Measurements from ENCODE around the gene NUTF2. TPM values are rescaled to one million over a fixed set of nuclear protein-coding genes. Genes with fewer than 3 reads are reported as not detected.

The NUTF2 gene
- total RNA-seq: 158 and 170 TPM in 2 replicates

GRCh38 chr16:67846320-67847063, at the start of gene NUTF2:
NUTF2 (plus strand) TSS chr16:67846933; CDS start chr16:67865131, 18,198 bp downstream.

GRCh38 chr16:67806428-67807147, 40.1 kb upstream of the NUTF2 start, which contains the start of the genes RANBP10 and TSNAXIP1:
RANBP10 (minus strand) TSS chr16:67806560; CDS start chr16:67806536, 24 bp downstream.
TSNAXIP1 (plus strand) TSS chr16:67806889; CDS start chr16:67807150, 261 bp downstream.

GRCh38 chr16:67841816-67842508, 4.8 kb upstream of the NUTF2 start, which contains the start of gene THAP11:
THAP11 (plus strand) TSS chr16:67842320; CDS start chr16:67842555, 235 bp downstream.

GRCh38 chr16:67847064-67847861, 530 bp downstream of the NUTF2 start, which contains the start of gene CENPT:
CENPT (minus strand) TSS chr16:67847693; CDS start chr16:67833859, 13,834 bp downstream.

GRCh38 chr16:67872631-67873434, 26.1 kb downstream of the NUTF2 start, which contains the start of gene EDC4:
EDC4 (plus strand) TSS chr16:67873052; CDS start chr16:67873262, 210 bp downstream.

GRCh38 chr16:67884684-67885083, 38.0 kb downstream of the NUTF2 start, which contains the start of gene NRN1L:
NRN1L (plus strand) TSS chr16:67884885; CDS start chr16:67884904, 19 bp downstream.

GRCh38 chr16:67892899-67893742, 46.4 kb downstream of the NUTF2 start, which contains the start of gene PSKH1:
PSKH1 (plus strand) TSS chr16:67893254; CDS start chr16:67908750, 15,496 bp downstream.

Other genes with a start within 250 kb of the NUTF2 start
- gene CARMIL2, start 201.8 kb upstream of the NUTF2 start, total RNA-seq: 0.25 and 3.6 TPM in 2 replicates
- 26.0 and 35.8 TPM in 2 replicates for gene ACD, start 186.7 kb upstream of the NUTF2 start, total RNA-seq
- 2.8 and 4.5 TPM in 2 replicates for gene PARD6A, start 186.0 kb upstream of the NUTF2 start, total RNA-seq
- gene ENKD1, start 180.2 kb upstream of the NUTF2 start, total RNA-seq: 14.3 and 16.5 TPM in 2 replicates
- gene C16orf86, start 180.1 kb upstream of the NUTF2 start, total RNA-seq: 3.6 and 5.8 TPM in 2 replicates
- 19.6 TPM in 2 replicates for gene GFOD2, start 127.6 kb upstream of the NUTF2 start, total RNA-seq
- 8.6 and 10.3 TPM in 2 replicates for gene RANBP10, start 40.4 kb upstream of the NUTF2 start, total RNA-seq
- 0.13 and 0.20 TPM in 2 replicates for gene TSNAXIP1, start 40.0 kb upstream of the NUTF2 start, total RNA-seq
- gene THAP11, start 4.6 kb upstream of the NUTF2 start, total RNA-seq: 35.4 and 40.7 TPM in 2 replicates
- 29.4 and 31.6 TPM in 2 replicates for gene CENPT, start 760 bp downstream of the NUTF2 start, total RNA-seq
- gene EDC4, start 26.1 kb downstream of the NUTF2 start, total RNA-seq: 50.1 and 74.3 TPM in 2 replicates
- gene NRN1L, start 38.0 kb downstream of the NUTF2 start, total RNA-seq: 0.69 TPM in 1 of 2 replicates, not detected in the other
- 8.3 and 10.8 TPM in 2 replicates for gene PSKH1, start 46.3 kb downstream of the NUTF2 start, total RNA-seq
- gene CTRL, start 84.9 kb downstream of the NUTF2 start, total RNA-seq: 0.84 and 0.87 TPM in 2 replicates
- gene PSMB10, start 89.9 kb downstream of the NUTF2 start, total RNA-seq: 73.8 and 78.3 TPM in 2 replicates
- gene LCAT, start 97.2 kb downstream of the NUTF2 start, total RNA-seq: 3.7 and 4.5 TPM in 2 replicates
- 34.7 and 40.2 TPM in 2 replicates for gene SLC12A4, start 121.7 kb downstream of the NUTF2 start, total RNA-seq
- gene DPEP3, start 133.6 kb downstream of the NUTF2 start, total RNA-seq: not detected in 2 replicates
- 0.05 TPM in 1 of 2 replicates, not detected in the other for gene DPEP2, start 152.6 kb downstream of the NUTF2 start, total RNA-seq
- not detected in 2 replicates for gene DPEP2NB, start 169.0 kb downstream of the NUTF2 start, total RNA-seq
- gene DDX28, start 176.3 kb downstream of the NUTF2 start, total RNA-seq: 5.3 and 8.1 TPM in 2 replicates
- gene DUS2, start 176.4 kb downstream of the NUTF2 start, total RNA-seq: 16.5 and 19.5 TPM in 2 replicates
- 21.0 and 22.1 TPM in 2 replicates for gene NFATC3, start 238.4 kb downstream of the NUTF2 start, total RNA-seq